ENCODE measurements around the gene MAGEL2. TPM values are rescaled to one million over a fixed set of nuclear protein-coding genes. Genes with fewer than 3 reads are reported as not detected.

MAGEL2 gene
- total RNA-seq, 2 experiments from 2014 or later: not detected

DNA sequence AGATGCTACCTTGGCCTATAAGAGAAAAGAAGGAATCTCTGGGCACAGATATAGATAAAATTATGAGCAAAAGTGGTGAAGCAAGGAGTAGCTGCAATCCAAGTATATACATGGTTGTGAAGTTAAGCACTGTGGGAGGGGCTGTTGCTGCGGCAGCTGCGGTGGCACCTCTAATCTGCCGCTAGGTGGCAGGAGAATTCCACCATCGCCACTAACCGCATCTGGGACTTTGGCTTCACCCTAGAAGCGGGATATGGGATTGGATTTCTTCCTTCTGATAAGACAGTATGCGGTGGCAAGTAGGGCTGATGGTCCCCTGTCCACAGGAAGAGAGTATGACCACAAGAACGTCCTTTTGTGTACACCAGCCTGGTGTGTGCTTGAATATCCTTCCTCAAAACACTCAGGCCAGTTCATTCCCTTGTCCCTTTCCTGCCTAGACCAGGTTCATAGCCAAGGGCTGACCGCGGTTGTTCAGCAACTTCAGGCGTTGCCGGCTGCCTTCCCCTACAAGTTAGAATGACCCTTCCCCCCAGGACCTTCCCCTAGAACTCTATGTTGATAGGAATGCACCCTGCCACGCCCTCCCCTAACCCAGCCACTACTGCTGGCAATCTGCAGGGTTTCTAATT is 5.1 kb downstream of the MAGEL2 start:
- peak in 9 of 14 experiments; percentile 2 to 56 (median 23) for DNase-seq
- H3K4me1 ChIP-seq (ENCODE audit: insufficient read depth, low read length): no peaks in the 10 kb centered on the region
- no peak overlapping the region for H3K4me3 ChIP-seq (ENCODE audit: low read length)
- TF ChIP-seq, protein P1, sequence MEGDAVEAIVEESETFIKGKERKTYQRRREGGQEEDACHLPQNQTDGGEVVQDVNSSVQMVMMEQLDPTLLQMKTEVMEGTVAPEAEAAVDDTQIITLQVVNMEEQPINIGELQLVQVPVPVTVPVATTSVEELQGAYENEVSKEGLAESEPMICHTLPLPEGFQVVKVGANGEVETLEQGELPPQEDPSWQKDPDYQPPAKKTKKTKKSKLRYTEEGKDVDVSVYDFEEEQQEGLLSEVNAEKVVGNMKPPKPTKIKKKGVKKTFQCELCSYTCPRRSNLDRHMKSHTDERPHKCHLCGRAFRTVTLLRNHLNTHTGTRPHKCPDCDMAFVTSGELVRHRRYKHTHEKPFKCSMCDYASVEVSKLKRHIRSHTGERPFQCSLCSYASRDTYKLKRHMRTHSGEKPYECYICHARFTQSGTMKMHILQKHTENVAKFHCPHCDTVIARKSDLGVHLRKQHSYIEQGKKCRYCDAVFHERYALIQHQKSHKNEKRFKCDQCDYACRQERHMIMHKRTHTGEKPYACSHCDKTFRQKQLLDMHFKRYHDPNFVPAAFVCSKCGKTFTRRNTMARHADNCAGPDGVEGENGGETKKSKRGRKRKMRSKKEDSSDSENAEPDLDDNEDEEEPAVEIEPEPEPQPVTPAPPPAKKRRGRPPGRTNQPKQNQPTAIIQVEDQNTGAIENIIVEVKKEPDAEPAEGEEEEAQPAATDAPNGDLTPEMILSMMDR (IDR thresholded peaks at IDR 0.05): peak; percentile 66
- H3K9me3 ChIP-seq (ENCODE audit: control insufficient read depth in 1 of 2, insufficient read depth in 1 of 2, low read length in 2 of 2): peaks cover 0 to 25% of the 10 kb centered on the region in 2 experiments
- H3K36me3 ChIP-seq (ENCODE audit: insufficient read depth, low read length): no peaks in the 10 kb centered on the region
- H3K27ac Mint-ChIP-seq: no peak overlapping the region
- no peaks in the 10 kb centered on the region for H3K9me3 Mint-ChIP-seq
- no peaks in the 10 kb centered on the region for H3K36me3 Mint-ChIP-seq (ENCODE audit: low read depth)
- peaks cover 19% of the 10 kb centered on the region for H3K27me3 Mint-ChIP-seq
- ChIA-PET POLR2A (no interaction called here), CTCF (interaction anchor here (0.8 kb wide), 1 partner anchor 21 kb away, joined by 3 read pairs; no protein-coding TSS in a partner anchor)
- no peak overlapping the region for H3K27ac ChIP-seq (ENCODE audit: low read depth in 1 of 2, low read length in 2 of 2)
- no peak for ATAC-seq (ENCODE audit: poor library complexity)
- intact Hi-C loops (cut with DNase I, micrococcal nuclease): loop anchor here in 1 of 2 experiments (2.0 kb wide), 1 partner anchor 1860 kb away; no protein-coding TSS in a partner anchor
- peaks cover 0 to 2% of the 10 kb centered on the region in 2 experiments for H3K27me3 ChIP-seq (ENCODE audit: control insufficient read depth in 1 of 2, insufficient read depth in 2 of 2, low read length in 2 of 2)
- H3K4me1 Mint-ChIP-seq (ENCODE audit: low read depth): no peaks in the 10 kb centered on the region
- no peak overlapping the region for H3K4me3 Mint-ChIP-seq

DNA sequence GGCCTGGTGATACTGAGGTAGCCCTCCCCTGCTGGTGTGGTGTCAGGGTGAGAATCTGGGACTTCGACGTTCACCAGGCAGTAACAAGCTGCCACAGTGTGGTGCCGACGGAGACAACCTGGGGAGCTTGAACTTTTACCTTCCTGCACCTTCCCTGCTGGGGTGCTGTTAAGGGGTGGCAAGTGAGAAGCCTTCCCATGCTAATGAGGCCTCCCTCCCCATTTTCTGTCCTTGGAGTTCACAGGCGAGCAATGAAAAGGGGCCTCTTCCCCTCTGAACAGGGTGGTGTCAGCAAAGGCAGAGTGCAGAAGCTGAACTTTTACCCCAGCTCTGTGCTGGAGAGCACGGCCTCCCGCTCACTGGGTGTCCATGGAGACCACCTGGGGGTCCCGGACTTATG is 13.5 kb downstream of the MAGEL2 start:
- H3K9me3 Mint-ChIP-seq: no peaks in the 10 kb centered on the region
- Histone ChIP-seq H3K27ac (ENCODE audit: low read depth in 1 of 2, low read length in 2 of 2) (no peak overlapping the region), H3K4me1 (ENCODE audit: insufficient read depth, low read length) (no peaks in the 10 kb centered on the region), H3K27me3 (ENCODE audit: control insufficient read depth in 1 of 2, insufficient read depth in 2 of 2, low read length in 2 of 2) (no peaks in the 10 kb centered on the region), H3K9me3 (ENCODE audit: control insufficient read depth in 1 of 2, insufficient read depth in 1 of 2, low read length in 2 of 2) (peaks cover 0 to 9% of the 10 kb centered on the region in 2 experiments), H3K36me3 (ENCODE audit: insufficient read depth, low read length) (no peaks in the 10 kb centered on the region), H3K4me3 (ENCODE audit: low read length) (no peak overlapping the region)
- TF ChIP-seq, protein P1 (IDR thresholded peaks at IDR 0.05): no peak
- no peak overlapping the region for H3K4me3 Mint-ChIP-seq
- no peak overlapping the region for H3K27ac Mint-ChIP-seq
- peaks cover 10% of the 10 kb centered on the region for H3K27me3 Mint-ChIP-seq
- intact Hi-C loops (cut with DNase I, micrococcal nuclease): no loop called here
- ChIA-PET CTCF (no interaction called here), POLR2A (no interaction called here)
- DNase-seq: no peak
- no peak for ATAC-seq (ENCODE audit: poor library complexity)
- no peaks in the 10 kb centered on the region for H3K36me3 Mint-ChIP-seq (ENCODE audit: low read depth)
- H3K4me1 Mint-ChIP-seq (ENCODE audit: low read depth): no peaks in the 10 kb centered on the region

DNA sequence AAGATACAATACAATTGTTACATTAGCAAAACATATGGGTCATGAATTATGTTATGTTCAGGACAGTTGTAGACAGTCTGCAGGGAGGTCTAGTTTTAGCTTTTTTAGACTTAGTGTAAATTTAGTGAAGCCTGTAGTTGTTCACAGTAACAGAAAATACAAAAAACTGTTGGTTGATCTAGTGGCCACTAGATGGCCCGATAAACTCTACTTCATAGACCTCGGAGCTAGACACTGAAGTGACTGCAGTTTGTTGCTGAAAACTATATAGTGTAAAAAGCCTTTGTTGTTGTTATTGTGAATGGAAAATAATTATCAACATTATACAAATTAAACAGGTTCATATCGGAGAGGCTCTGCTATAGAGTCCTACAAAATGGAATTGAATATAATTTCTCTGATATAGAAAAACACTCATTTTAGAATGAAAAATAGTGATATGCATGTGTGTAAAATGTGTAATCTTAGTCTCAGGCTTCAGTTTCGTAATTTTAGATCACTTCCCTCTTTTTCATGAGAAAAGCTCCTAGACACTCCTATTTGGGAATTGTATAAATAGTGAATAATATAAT is 18.3 kb downstream of the MAGEL2 start:
- ChIA-PET CTCF (no interaction called here), POLR2A (no interaction called here)
- no peaks in the 10 kb centered on the region for H3K36me3 ChIP-seq (ENCODE audit: insufficient read depth, low read length)
- DNase-seq (no peak), ATAC-seq (ENCODE audit: poor library complexity) (no peak)
- Mint-ChIP-seq H3K36me3 (ENCODE audit: low read depth) (no peaks in the 10 kb centered on the region), H3K27me3 (peaks cover 12% of the 10 kb centered on the region), H3K4me1 (ENCODE audit: low read depth) (no peaks in the 10 kb centered on the region), H3K27ac (no peak overlapping the region), H3K4me3 (no peak overlapping the region), H3K9me3 (no peaks in the 10 kb centered on the region)
- H3K4me1 ChIP-seq (ENCODE audit: insufficient read depth, low read length): no peaks in the 10 kb centered on the region
- no peak overlapping the region for H3K27ac ChIP-seq (ENCODE audit: low read depth in 1 of 2, low read length in 2 of 2)
- H3K27me3 ChIP-seq (ENCODE audit: control insufficient read depth in 1 of 2, insufficient read depth in 2 of 2, low read length in 2 of 2): no peaks in the 10 kb centered on the region
- H3K4me3 ChIP-seq (ENCODE audit: low read length): no peak overlapping the region
- peaks cover 0 to 5% of the 10 kb centered on the region in 2 experiments for H3K9me3 ChIP-seq (ENCODE audit: control insufficient read depth in 1 of 2, insufficient read depth in 1 of 2, low read length in 2 of 2)
- TF ChIP-seq, protein P1 (IDR thresholded peaks at IDR 0.05): peak; percentile 22
- intact Hi-C loops (cut with DNase I, micrococcal nuclease): no loop called here
